IPS-NIHi11 (cell line): ENCODE data around the gene OSBPL10.

Source experiments
- DNase-seq: peaks from one replicate; pipeline ENCODE4 v3.0.0; 2012; ENCODE audit warnings: mixed read lengths, low spot score

Gene OSBPL10

GRCh38 chr3:31772272-31772671, 208.8 kb downstream of the OSBPL10 start:
- no peak for DNase-seq

- no peak for DNase-seq
These were observed 210.2 kb downstream of the OSBPL10 start for GRCh38 chr3:31770822-31771326.

- peak; percentile 23 for DNase-seq
These were observed 212.5 kb downstream of the OSBPL10 start for GRCh38 chr3:31768479-31769125.

- no peak for DNase-seq
These were observed 213.1 kb downstream of the OSBPL10 start for GRCh38 chr3:31767920-31768319.

- no peak for DNase-seq
These were observed 214.4 kb downstream of the OSBPL10 start for GRCh38 chr3:31766669-31767068.

- DNase-seq = no peak
These were observed 215.2 kb downstream of the OSBPL10 start for GRCh38 chr3:31765871-31766270.

- DNase-seq = no peak
These were observed 217.3 kb downstream of the OSBPL10 start for GRCh38 chr3:31763731-31764130.

- no peak for DNase-seq
These were observed 218.1 kb downstream of the OSBPL10 start for GRCh38 chr3:31762888-31763351.

GRCh38 chr3:31762097-31762764, 218.8 kb downstream of the OSBPL10 start:
- no peak for DNase-seq

GRCh38 chr3:31760654-31761053, 220.4 kb downstream of the OSBPL10 start:
- no peak for DNase-seq

GRCh38 chr3:31758322-31758965, 222.6 kb downstream of the OSBPL10 start:
- no peak for DNase-seq

- no peak for DNase-seq
These were observed 225.0 kb downstream of the OSBPL10 start for GRCh38 chr3:31755926-31756658.

GRCh38 chr3:31754575-31755278, 226.3 kb downstream of the OSBPL10 start:
- no peak for DNase-seq

- no peak for DNase-seq
These were observed 228.0 kb downstream of the OSBPL10 start for GRCh38 chr3:31753050-31753425.

- DNase-seq = no peak
These were observed 228.6 kb downstream of the OSBPL10 start for GRCh38 chr3:31752305-31753049.

GRCh38 chr3:31750341-31750740, 230.7 kb downstream of the OSBPL10 start:
- no peak for DNase-seq

GRCh38 chr3:31748933-31749295, 232.1 kb downstream of the OSBPL10 start:
- DNase-seq = no peak

- no peak for DNase-seq
These were observed 232.7 kb downstream of the OSBPL10 start for GRCh38 chr3:31748281-31748932.

GRCh38 chr3:31747785-31748184, 233.3 kb downstream of the OSBPL10 start:
- no peak for DNase-seq

GRCh38 chr3:31744913-31745312, 236.1 kb downstream of the OSBPL10 start:
- DNase-seq = no peak
